Endodermal cell (in vitro differentiated cells): ENCODE data around the gene ALG8. TPM values are rescaled to one million over a fixed set of nuclear protein-coding genes. Genes with fewer than 3 reads are reported as not detected.

Experiments
- DNase-seq: peaks from one replicate; pipeline ENCODE4 v3.0.0-alpha.2; 2017
- H3K27ac ChIP-seq: 2 replicates; pipeline ENCODE4 v1.5.1; 2013; ENCODE audit warnings: mild to moderate bottlenecking, low read depth, low read length, moderate library complexity
- H3K27me3 ChIP-seq: 2 replicates; pipeline ENCODE4 v1.6.1; 2013; ENCODE audit warnings: mild to moderate bottlenecking, low read length, moderate library complexity; ENCODE audit not compliant: insufficient read depth, control insufficient read depth, poor library complexity, severe bottlenecking
- H3K36me3 ChIP-seq: 2 replicates; pipeline ENCODE4 v1.7.0; 2013; ENCODE audit warnings: mild to moderate bottlenecking, low read length, moderate library complexity; ENCODE audit not compliant: control insufficient read depth, insufficient read depth
- H3K4me1 ChIP-seq: one replicate; pipeline ENCODE4 v1.7.0; 2013; ENCODE audit warnings: low read length; ENCODE audit not compliant: control insufficient read depth, insufficient read depth
- H3K4me3 ChIP-seq: 2 replicates; pipeline ENCODE4 v1.5.1; 2013; ENCODE audit warnings: mild to moderate bottlenecking, low read length, moderate library complexity
- H3K9ac ChIP-seq: 2 replicates; pipeline ENCODE4 v1.6.1; 2013; ENCODE audit warnings: mild to moderate bottlenecking, low read length, moderate library complexity; ENCODE audit not compliant: poor library complexity, severe bottlenecking; ENCODE audit errors: extremely low read depth
- H3K9me3 ChIP-seq: 2 replicates; pipeline ENCODE4 v1.6.1; 2013; ENCODE audit warnings: mild to moderate bottlenecking, low read length, moderate library complexity; ENCODE audit not compliant: control insufficient read depth
- H3K27ac Mint-ChIP-seq: 2 replicates; pipeline ENCODE4 v1.8.0; 2020; ENCODE audit warnings: mixed read lengths
- H3K27me3 Mint-ChIP-seq: 2 replicates; pipeline ENCODE4 v1.8.0; 2021; ENCODE audit warnings: mild to moderate bottlenecking, mixed read lengths; ENCODE audit not compliant: insufficient read depth
- H3K36me3 Mint-ChIP-seq: 2 replicates; pipeline ENCODE4 v1.8.0; 2020; ENCODE audit warnings: low read depth, mixed read lengths
- H3K4me1 Mint-ChIP-seq: 2 replicates; pipeline ENCODE4 v1.8.0; 2020; ENCODE audit warnings: mixed read lengths
- H3K4me3 Mint-ChIP-seq: 2 replicates; pipeline ENCODE4 v1.8.0; 2020; ENCODE audit warnings: mild to moderate bottlenecking, moderate library complexity, mixed read lengths
- H3K9me3 Mint-ChIP-seq: 2 replicates; pipeline ENCODE4 v1.8.0; 2020; ENCODE audit warnings: mild to moderate bottlenecking, mixed read lengths
- WGBS, 2 experiments: methylation state at CpG; one replicate each; pipeline versions ENCODE4 v1.1.5 to v1.1.7; 2013; ENCODE audit warnings: missing lambda C conversion rate in 2 of 2, mixed read lengths in 1 of 2; ENCODE audit not compliant: insufficient coverage in 1 of 2, insufficient read length in 1 of 2; 5-methylcytosine and 5-hydroxymethylcytosine counted together
- total RNA-seq, 2 donors: library from RNA; stranded (reverse); fragmentation: NEBNext Ultra II Directional in 1 of 2; extraction: Animal tissue kit (Norgen Biotek cat#: 25700) in 1 of 2; gene quantifications; 2 replicates in 1 of 2; 3 replicates in 1 of 2; pipeline ENCODE4 v1.2.1, GENCODE V29; 2021
- TF ChIP-seq, protein P1 (sequence below): fragments of 200-600 bp; sonication (generic); conservative IDR thresholded peaks from 2 replicates; pipeline ENCODE4 v1.5.0; 2021; ENCODE audit warnings: antibody characterized with exemption, mild to moderate bottlenecking

Gene ALG8
- total RNA-seq, 2 donors from 2014 or later = 72.1 to 81.4 TPM

DNA sequence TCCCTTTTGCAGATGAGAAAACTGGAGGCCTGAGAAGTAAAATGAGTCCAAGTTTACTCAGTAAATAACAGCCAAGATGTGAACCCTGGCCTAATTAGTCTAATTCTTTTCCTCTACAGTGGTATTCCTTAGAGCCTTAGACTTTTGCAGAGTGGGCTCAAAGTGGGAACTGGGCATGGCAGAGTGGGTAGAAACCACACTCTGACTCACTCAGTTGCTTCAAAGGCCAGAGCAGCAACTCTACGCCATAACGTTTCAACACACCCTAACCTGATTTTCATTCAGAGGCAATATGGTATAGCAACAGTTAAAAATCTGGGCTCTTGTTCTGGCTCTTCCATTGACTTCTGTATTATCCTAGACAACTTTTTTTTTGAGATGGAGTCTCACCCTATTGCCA is 73.0 kb downstream of the ALG8 start:
- Histone ChIP-seq H3K9me3 (no peaks in the 10 kb centered on the region), H3K27me3 (no peaks in the 10 kb centered on the region), H3K4me3 (no peak overlapping the region), H3K27ac (no peak overlapping the region), H3K4me1 (no peaks in the 10 kb centered on the region), H3K9ac (no peak overlapping the region), H3K36me3 (peaks cover 39% of the 10 kb centered on the region)
- TF ChIP-seq, protein P1, sequence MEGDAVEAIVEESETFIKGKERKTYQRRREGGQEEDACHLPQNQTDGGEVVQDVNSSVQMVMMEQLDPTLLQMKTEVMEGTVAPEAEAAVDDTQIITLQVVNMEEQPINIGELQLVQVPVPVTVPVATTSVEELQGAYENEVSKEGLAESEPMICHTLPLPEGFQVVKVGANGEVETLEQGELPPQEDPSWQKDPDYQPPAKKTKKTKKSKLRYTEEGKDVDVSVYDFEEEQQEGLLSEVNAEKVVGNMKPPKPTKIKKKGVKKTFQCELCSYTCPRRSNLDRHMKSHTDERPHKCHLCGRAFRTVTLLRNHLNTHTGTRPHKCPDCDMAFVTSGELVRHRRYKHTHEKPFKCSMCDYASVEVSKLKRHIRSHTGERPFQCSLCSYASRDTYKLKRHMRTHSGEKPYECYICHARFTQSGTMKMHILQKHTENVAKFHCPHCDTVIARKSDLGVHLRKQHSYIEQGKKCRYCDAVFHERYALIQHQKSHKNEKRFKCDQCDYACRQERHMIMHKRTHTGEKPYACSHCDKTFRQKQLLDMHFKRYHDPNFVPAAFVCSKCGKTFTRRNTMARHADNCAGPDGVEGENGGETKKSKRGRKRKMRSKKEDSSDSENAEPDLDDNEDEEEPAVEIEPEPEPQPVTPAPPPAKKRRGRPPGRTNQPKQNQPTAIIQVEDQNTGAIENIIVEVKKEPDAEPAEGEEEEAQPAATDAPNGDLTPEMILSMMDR = no peak
- Mint-ChIP-seq H3K27me3 (no peaks in the 10 kb centered on the region), H3K36me3 (peaks cover 36% of the 10 kb centered on the region), H3K27ac (no peak overlapping the region), H3K4me1 (no peaks in the 10 kb centered on the region), H3K9me3 (no peaks in the 10 kb centered on the region), H3K4me3 (no peak overlapping the region)
- WGBS, 2 experiments = 89 to 100% methylated on average over 2 of the region's 2 CpGs
- DNase-seq = no peak

DNA sequence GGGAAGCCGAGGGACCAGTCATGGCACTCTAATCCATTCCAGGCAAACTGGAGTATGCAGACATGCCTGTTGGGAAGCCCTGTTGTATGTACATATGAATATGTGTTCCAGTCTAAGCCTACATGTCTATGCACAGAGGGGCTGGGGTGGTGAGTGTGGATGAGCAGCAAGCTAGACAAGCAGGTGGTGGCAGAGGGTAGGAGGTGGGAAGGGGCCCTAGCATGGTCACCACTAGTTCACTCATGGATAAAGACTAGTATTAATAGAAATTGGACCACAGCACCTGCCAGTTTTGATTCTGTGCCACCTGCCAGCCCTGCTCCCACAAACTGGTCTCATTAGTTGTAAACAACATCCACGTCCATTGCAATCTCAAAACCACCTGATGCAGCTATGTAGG is 74.2 kb downstream of the ALG8 start:
- TF ChIP-seq, protein P1 = no peak
- H3K27ac ChIP-seq = no peak overlapping the region
- H3K27me3 ChIP-seq = no peaks in the 10 kb centered on the region
- 97 to 98% methylated on average over 2 of the region's 2 CpGs for WGBS, 2 experiments
- no peaks in the 10 kb centered on the region for H3K4me1 Mint-ChIP-seq
- H3K36me3 ChIP-seq = peaks cover 26% of the 10 kb centered on the region
- peaks cover 27% of the 10 kb centered on the region for H3K36me3 Mint-ChIP-seq
- H3K27me3 Mint-ChIP-seq = no peaks in the 10 kb centered on the region
- no peak overlapping the region for H3K9ac ChIP-seq
- no peak overlapping the region for H3K4me3 ChIP-seq
- no peaks in the 10 kb centered on the region for H3K9me3 ChIP-seq
- H3K9me3 Mint-ChIP-seq = no peaks in the 10 kb centered on the region
- no peaks in the 10 kb centered on the region for H3K4me1 ChIP-seq
- H3K27ac Mint-ChIP-seq = no peak overlapping the region
- H3K4me3 Mint-ChIP-seq = no peak overlapping the region
- no peak for DNase-seq

DNA sequence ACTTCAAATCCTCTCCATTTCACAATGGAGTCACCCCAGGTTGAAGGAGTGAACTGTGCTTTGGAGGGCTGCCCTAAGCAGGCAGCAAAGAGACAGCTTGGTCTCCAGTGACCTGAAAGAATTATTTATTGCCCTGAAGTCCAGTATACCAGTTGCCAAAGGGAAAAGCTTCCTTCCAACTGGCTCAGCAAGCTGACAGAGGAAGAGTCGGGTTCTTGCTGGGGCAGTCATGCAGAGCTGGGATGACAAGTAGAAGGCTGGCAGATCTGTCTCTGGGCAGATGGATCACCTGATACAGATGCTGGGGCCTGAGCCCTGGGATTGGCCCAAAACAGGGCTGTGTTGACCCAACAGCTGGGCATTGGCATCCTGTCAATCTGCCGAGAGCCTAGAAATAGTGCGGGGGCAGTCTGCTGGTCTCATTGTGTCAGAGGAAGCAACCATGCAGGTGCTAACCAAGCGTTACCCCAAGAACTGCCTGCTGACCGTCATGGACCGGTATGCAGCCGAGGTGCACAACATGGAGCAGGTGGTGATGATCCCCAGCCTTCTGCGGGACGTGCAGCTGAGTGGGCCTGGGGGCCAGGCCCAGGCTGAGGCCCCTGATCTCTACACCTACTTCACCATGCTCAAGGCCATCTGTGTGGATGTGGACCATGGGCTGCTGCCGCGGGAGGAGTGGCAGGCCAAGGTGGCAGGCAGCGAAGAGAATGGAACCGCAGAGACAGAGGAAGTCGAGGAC is 75.8 kb downstream of the ALG8 start, which contains the start of gene THRSP:
TSS of gene THRSP (plus strand) at position 422 of the 742 bp plus-strand sequence. CDS start at position 443, 21 bp downstream.
- Histone ChIP-seq H3K36me3 (peaks cover 11% of the 10 kb centered on the region), H3K9me3 (no peaks in the 10 kb centered on the region), H3K27me3 (no peaks in the 10 kb centered on the region), H3K4me3 (no peak within 1 kb of the TSS), H3K4me1 (no peaks in the 10 kb centered on the region), H3K27ac (no peak within 1 kb of the TSS), H3K9ac (no peak within 1 kb of the TSS)
- DNase-seq = no peak
- Mint-ChIP-seq H3K27me3 (no peaks in the 10 kb centered on the region), H3K9me3 (no peaks in the 10 kb centered on the region), H3K27ac (no peak within 1 kb of the TSS), H3K36me3 (peaks cover 15% of the 10 kb centered on the region), H3K4me1 (no peaks in the 10 kb centered on the region), H3K4me3 (no peak within 1 kb of the TSS)
- TF ChIP-seq, protein P1 = no peak
- WGBS, 2 experiments = 93 to 97% methylated on average over 8 to 14 of the region's 14 CpGs
